ENCODE results near the gene PYROXD2.

DNA sequence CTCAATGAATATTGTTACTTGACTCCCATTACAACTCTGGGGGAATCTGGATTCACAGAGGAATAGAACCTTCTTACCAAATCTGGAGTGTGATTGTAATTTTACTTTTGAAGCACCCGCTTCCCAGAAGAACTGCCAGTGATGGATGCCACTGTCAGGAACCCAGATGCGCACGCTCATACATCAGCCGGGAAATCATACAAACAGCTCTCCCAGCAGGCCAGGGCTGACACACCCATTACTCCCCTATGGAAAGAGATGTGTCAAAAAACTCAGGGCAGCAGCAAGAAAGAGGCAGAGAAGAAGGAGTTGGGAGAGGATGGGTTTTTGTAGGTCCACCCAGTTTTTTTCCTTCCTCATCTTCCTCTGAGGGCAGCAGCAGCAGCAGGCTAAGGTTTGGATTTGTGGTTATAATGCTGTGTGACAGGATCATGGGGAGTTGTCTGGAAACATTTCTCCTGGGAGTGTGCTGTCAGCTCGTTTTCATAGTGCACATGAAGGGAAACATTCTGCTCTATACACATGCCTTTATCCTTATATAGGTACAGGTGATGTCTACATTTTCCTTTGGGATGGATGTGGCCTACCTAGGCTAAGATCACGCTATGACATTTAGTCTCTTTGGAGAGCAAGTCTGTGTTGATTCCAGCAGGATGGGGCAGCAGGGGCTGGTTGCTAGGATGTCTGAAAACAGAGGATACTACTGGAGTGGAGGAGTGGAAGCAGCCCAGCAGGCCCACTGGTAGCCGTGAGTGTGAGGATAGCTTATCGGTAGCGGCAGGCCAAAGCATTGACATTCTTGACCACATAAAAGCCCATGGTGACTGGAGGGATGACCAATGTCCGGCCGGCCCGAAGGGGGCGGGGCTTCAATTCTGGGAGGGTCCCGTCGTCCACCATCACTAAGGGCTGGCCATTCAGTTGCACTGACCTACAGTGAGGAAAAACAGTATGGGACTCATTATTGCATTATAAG lies 44.1 kb upstream of the PYROXD2 start:
- TF ChIP-seq ZFP3 (CRISPR knock-in tag; IDR thresholded peaks at IDR 0.05) (no peak), GLIS3 (CRISPR knock-in tag; IDR thresholded peaks at IDR 0.05) (no peak), ISL1 (CRISPR knock-in tag; IDR thresholded peaks at IDR 0.05) (no peak), PATZ1 (CRISPR knock-in tag; IDR thresholded peaks at IDR 0.05; ENCODE audit: borderline replicate concordance) (no peak), TOX (CRISPR knock-in tag; IDR thresholded peaks at IDR 0.05; ENCODE audit: borderline replicate concordance) (no peak), RARB (CRISPR knock-in tag; IDR thresholded peaks at IDR 0.05) (no peak), ZNF70 (CRISPR knock-in tag; IDR thresholded peaks at IDR 0.05) (no peak)

Measured in SK-N-SH treated with all-trans-retinoic acid at 6 μM for 48 hours (cell line).